Esophagus mucosa (tissue), 1 donor: ENCODE results near the gene YTHDF1. TPM values are rescaled to one million over a fixed set of nuclear protein-coding genes. Genes with fewer than 3 reads are reported as not detected.
"Not testable (repeated sequence)": the region's sequence is repeated elsewhere in the genome, so short reads cannot be mapped to it uniquely, and the experiment has no call there.

Experiments used
- ATAC-seq: fragments of 200-7000 bp; cut with Tn5 transposase; one replicate; pipeline ENCODE4 v1.9.1; 2020
- total RNA-seq: library from RNA; stranded (reverse); gene quantifications from one replicate; pipeline ENCODE4 v1.2.4, GENCODE V29; 2023
- donor health status: DM: yes; HTN: yes; CAD: no.

Gene YTHDF1
- total RNA-seq, 1 donor from 2014 or later, result 22.5 TPM

DNA sequence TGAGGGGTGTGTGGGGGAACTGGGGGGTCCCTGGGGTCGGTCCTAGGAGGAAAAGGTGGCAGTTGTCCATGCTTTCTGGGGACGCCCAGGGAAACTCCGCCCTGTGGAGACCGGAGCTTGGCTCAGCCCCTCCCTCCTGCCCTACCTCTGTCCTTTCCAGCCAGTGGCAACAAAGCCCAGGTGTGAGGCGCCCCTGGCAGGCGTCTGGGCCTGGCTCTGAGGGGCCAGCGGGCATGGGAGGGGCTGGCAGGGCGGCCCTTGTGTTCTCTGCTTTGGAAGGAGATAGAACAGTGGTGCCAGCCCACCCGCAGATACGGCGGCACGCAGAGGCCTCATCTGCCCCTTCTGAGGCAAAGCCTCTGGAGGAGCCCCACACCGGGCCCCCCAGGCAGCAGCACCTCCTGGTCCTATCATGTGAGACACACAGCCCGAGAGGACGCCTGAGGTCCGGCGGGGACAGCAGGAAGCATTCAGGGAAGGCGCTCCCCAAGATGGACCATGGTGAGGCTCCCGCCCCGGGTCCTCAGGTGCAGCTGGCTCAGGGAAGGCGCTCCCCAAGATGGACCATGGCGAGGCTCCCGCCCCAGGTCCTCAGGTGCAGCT, 47.9 kb downstream of the YTHDF1 start:
- ATAC-seq, result no peak

DNA sequence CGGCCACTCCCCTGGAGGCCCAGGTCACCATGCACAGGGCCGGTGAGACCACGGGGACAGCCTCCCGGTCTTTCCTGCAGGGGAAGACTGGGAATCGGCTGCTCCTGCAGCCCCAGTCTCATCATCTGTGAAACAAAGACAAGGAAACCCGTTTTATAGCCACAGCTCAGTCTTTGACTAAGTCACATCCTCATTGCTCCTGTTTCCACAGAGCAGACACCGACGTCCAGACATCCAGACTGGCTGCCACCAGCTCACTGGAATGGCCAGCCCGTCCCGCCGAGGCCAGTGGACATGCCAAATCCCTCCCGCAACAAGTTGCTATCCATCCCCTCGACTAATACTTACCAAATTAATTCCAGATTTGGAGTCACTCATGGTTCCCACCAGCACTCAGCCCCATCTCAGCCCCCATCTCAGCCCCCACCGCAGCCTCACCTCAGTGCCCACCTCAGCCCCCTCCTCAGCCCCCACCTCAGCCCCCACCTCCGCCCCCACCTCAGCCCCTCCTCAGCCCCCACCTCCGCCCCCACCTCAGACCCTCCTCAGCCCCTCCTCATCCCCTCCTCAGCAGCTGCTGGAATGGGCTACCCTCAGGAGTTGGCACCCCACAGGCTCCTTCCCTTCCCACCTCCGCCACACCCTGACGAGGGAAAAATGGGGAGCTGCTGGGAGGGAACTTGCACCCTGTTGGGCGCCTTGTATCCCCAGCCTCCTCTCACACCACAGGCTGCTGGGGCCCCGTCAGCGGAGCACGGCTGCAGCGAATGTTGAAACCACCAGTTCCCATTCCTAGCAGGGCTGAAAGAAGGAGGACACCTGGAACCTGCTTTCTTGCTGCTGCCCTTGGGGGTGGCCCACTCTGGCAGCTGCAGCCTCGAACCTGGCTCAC, 48.7 kb downstream of the YTHDF1 start:
- no peak for ATAC-seq

DNA sequence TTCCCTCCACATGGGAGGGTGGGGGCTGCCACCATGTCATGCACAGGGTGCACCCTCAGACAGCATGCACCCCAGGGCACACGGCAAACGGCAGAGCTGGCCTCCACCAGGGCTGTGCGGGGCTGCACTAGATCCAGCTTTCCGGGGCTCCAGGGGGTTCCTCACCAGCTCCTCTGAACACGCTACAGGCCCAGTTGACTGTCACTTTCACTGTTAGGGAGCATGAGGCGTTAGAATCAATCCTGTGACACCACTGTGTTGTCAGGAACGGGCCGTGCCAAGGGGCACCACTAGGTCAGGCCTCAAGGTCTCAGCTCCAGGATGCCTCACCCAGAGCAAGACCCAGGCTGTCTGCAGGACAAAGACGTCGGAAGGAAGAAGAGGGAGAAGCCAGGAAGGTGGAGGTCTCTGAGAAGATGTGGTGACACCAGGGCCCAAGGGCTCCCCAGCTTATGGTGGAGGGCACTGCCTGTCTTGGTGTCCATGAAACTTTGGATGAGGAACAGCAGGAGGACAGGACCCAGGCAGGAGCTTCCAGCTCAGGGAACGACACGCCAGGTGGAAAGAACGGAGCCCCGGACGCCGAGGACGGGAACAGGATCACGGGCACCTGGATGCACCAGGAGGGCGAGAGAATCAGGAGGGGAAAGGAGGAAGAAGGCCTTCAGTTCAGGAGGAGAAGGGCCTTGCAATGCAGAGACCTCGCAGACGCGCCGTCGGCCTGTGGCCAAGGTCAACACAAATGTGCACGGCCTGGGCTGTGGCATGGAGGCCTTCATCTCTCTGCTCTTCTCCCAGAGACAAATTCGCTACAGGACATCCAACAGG, 49.5 kb downstream of the YTHDF1 start:
- no peak for ATAC-seq

DNA sequence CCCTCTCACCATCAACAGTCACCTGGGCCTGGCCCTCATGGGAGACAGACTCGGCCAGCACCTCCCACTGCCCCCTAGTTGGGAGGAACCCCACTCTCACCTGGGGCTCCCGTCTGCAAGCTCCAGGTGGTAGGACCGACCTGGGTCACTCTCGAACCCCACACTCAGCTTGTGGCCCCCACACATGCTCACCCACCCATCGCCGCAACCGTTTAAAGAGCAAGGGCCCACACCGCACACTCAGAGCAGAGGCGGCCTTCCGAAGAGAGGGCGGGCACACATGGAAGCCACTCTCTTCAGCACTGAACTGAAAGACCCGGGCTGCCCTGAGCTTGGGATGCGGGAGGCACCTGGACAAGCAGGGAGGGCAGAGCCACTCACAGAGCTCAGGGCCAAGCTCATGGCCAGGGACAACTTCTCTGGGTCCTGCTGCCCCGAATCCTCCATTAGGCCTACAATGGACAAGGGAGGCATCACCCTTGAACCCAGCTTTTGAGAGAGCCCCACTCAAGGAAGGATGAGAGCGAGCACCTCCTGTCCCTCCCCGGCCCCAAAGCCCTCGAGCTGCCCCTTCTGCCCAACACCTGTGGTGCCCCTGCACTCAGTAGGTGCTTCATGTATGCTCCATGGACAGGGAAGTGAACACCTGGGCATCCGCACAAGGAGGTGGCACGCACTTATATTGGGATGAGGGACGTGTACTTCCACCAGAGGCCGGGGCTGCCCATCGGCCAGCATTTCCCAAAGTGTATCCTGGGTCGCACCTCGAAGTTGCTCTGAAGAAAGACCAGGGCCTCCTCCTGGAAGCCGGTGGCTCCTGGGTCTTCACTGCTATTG, 50.4 kb downstream of the YTHDF1 start:
- no peak for ATAC-seq

DNA sequence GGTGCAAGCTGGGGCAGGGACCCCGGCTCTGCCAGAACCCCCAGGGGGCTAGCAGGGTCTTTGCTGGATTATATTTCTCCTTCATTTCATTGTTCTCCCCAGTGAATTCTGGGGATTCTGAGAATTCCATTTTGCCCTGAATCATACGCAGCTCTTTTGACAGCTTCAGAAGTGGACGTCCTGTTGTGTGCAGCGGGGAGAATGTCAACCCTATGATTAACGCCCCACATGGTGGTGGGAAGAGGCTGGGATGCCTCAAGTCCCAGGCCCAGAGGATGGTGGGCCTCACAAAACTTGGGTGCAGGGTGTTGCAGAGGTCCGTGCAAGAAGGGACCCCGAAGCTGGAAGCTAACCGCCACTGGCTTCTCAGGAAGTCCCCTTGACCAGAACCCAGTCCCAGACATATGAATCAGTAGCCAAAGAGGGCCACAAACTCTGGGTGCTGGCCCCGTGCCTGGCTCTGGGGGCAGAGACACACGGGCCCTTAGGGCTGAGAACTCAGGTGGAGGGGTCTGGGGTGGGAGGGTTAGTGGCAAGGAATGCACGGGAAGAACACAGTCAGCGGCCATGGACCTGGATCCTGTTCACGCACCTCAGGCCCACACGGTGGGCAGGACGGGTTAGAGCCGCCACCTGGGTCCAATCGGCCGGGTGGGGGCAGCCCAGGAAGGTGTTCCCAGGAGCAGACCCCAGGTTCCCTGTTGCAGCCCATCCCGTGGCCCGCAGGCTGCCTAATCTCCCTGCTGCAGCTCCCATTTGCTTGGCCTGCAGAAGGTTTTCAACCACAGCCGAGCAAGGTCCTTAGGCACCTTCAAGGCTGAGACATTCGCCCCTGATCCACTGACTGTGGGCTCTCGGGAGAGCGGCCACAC, 51.2 kb downstream of the YTHDF1 start:
- ATAC-seq, result no peak

GRCh38 chr20:63163596-63164483, 52.1 kb downstream of the YTHDF1 start:
- no peak for ATAC-seq

DNA sequence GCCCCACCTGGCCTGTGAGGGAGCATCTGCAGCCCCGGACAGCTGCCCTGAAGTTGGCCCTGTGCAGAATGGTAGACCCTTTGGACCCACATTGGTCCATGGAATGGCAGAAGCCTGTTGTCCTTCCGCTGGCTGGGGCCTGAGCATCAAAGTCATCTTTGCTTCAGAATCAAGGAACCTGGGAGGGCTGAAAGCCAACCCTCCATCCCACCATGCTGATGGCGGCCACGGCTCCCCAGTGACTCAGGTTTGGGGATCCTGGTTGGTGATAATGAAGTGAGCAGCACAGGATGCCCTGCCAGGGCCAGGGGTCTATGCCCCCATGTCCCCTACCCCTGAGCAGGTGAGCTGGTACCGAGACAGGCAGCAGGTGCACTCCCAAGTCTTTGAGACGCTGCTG, 52.8 kb downstream of the YTHDF1 start:
- no peak for ATAC-seq

DNA sequence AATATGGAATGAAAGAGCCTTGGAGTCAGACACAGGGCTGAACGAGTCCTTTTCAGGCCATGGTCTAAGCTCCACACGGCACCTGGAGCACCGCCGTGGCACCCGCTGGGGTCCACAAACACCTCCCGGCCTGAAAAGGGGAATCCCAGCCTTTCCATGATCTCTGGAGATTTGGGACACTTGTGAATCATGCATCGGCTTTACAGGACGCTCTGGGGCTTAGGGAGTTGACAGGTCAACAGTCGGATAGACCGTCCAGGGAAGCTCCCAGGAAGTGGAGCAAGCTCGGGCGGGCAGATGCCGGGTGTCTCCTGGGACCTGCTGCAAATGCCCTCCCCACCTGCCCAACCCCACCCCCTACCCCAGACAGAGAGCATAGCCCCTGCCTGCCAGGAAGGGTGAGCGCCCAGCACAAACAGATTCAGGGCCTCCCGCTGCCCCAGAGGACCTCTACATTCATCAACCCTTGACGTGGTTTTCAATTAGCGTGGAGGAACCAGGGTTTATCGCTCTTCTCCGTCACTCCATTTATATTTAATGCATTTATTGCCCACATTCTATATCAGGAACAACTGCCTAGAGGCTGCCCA, 53.6 kb downstream of the YTHDF1 start:
- ATAC-seq, result no peak

GRCh38 chr20:63161176-63161651, 54.7 kb downstream of the YTHDF1 start:
- no peak for ATAC-seq

- no peak for ATAC-seq
Measured at GRCh38 chr20:63160641-63161175, 55.2 kb downstream of the YTHDF1 start.

DNA sequence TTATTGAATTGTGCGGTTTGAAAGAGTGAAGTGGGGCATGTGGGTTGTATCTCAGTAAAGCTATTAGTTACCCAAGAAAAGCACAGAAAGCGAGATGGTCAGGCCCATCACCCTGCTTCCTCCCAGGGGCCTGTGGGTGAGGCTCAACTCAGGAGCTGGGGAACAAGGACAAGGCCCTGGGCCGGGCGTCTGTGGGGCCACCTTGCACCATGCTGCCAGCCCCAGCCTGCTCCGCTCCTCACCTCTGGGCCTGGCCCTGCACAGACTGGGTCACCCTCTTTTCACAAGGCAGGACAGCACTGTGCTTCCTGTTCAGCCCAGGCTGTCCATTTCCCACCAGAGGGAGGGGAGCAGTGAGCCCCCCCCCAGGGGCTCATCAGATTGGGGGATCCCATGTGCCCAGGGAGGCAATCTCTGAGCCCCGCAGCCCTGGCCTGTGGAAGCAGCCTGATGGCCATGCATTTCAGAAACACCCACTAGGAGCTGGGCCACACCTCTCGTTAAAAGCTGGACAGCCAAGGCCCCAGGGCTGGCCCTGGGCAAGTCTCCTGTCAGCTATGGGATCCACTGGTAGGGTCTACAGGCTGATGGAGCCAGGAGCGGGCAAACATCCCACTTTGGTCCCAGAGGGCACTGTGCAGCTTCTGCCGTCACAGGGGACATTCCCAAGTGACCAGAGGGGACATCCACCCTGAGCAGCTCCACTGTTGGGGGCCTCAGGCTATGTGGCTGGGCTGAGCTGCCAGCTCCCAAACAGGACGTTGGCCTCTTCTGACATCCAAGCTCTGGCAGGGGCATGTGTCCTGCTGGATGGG, 55.9 kb downstream of the YTHDF1 start:
- ATAC-seq, result no peak

- ATAC-seq, result not testable (repeated sequence)
Measured at GRCh38 chr20:63159251-63159650, 56.7 kb downstream of the YTHDF1 start.

DNA sequence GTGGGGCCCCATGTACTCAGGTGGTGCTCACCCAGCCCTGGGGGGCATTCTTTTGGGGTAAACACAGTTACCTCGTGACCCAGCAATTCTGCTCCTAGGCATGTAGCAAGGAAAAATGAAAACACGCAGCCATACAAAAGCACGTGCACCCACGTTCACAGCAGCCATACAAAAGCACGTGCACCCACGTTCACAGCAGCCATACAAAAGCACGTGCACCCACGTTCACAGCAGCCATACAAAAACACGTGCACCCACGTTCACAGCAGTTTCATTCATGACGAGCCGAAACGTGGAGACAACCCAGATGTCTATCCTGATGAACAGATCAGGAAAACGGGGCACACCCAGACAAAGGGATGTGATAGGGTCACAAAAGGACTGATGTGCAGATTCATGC, 57.1 kb downstream of the YTHDF1 start:
- no peak for ATAC-seq

DNA sequence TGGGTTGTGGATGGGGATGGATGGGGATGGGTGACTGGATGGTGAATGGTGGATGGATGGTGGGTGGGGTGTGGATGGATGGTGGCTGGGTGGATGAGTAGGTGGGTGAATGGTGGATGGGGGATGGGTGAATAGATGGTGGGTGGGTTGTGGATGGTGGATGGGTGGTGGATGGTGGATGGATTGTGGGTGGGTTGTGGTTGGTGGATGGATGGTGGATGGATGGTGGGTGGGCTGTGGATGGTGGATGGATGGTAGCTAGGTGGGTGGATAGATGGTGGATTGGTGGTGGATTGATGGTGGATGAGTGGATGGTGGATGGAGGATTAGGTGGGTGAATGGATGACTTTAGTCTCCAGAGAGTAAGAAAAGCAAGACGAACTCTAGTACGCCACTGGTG, 57.6 kb downstream of the YTHDF1 start:
- ATAC-seq, result no peak

DNA sequence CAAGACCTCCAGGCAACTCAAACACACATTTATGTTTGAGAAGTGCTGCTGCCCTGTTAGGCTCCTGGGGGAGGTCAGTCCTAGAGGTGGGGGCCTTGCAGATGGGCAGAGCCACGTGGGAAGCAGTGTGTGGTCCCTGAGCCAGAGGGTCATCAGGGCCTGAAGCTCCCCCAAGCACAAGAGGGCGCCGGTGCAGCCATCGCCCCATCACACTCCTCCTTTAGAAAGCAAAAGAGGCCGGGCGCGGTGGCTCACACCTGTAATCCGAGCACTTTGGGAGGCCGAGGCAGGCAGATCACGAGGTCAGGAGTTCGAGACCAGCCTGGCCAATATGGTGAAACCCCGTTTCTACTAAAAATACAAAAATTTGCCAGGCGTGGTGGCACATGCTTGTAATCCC, 58.5 kb downstream of the YTHDF1 start:
- ATAC-seq, result not testable (repeated sequence)

DNA sequence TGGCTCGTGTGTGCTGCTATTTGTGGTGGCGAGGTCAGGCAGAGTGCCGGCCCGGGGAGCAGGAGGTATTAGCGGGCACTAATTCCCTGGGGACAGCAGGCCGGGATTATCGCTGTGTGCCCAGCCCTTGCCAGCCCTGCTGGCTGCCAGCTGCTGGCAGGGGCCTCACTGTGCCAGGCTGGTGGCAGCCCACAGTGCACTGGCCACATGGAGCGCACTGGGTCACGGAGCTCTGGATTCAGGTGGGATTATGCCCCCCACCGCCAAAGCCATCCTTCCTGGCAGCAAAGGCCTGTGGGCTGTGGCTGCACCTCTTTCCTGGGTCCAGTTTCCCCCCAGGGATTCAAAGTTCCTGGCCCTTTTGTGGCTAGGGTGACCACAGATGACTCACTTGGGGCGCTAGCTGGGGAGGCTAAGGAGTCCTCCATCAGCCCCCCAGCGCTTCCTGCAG, 59.7 kb downstream of the YTHDF1 start:
- ATAC-seq, result no peak

- ATAC-seq, result no peak
Measured at GRCh38 chr20:63155266-63156165, 60.4 kb downstream of the YTHDF1 start.
